Activated CD4-positive, CD25-positive, alpha-beta regulatory T cell treated with anti-CD3 and anti-CD28 coated beads, Interleukin-2, amount 50 U/mL, for 72 hours (primary cell): Measurements from ENCODE around the gene RASGEF1C.
A peak's percentile ranks its signal among the peaks of the same experiment; 100 is the strongest.

ENCODE experiments used
- DNase-seq: peaks from one replicate; pipeline ENCODE4 v3.0.0; 2021

Gene RASGEF1C

DNA sequence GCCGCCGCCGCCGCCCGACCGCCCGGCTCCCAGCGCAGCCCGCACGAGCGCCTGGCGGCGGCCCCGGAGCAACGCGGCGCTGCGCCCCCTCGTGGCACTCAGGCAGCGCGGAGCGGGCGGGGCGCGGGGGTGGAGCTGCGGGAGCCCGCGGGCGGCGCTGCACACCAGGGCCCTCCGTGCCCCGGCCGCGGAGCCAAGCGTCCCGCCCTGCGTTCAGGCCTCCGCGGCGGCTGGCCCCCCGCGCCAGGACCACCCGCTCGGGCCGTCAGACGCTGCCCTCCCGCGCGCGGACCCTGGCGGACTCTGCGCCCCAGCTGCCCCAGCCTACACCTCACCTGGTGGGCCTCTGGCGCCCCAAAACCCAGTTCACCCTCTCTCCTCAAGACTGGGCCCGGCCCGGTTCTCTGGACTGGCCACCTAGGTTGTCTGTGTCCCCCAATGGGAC is at the start of gene RASGEF1C:
Gene RASGEF1C, minus strand, starts transcription at position 75 of the 445 bp plus-strand sequence. CDS start 71,159 bp downstream, outside the sequence.
- DNase-seq, result peak; percentile 66

DNA sequence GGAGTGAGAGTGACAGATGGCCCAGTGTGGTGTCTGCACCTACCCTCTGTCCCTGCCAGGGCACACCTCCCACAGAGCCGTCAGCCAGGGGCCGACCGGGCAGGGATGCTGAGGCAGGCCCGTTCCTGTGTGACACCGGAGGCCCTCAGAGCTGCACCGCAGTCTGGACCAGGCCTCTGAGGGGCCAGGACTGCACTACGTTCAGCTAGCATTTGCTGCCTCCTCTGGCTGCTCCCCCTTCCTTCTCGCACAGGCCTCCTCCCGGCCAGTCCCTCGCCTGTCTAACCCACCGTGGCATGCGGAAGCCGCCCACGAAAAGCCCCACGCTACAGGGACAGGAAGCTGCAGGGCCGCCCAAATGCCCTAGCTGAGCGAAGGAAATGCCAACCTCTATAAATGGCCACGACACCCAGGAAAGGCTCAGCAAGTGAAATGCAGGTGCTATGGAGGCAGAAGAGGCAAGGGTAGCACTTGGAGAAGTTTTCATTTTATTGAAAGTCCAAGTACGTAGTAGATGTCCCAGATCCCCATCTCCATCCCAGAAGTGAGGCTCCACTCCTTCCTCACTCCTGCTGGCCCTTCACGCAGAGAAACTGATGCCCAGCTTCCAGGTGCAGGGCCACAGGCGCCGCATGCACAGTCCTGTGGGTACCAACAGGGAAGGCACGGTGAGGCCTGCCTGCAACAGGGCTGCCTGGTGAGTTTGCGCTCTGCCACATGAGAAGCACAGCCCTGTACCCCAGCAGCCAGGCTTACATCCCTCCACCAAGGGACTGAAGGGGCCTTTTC is 44.2 kb upstream of the RASGEF1C start:
- DNase-seq, result no peak

DNA sequence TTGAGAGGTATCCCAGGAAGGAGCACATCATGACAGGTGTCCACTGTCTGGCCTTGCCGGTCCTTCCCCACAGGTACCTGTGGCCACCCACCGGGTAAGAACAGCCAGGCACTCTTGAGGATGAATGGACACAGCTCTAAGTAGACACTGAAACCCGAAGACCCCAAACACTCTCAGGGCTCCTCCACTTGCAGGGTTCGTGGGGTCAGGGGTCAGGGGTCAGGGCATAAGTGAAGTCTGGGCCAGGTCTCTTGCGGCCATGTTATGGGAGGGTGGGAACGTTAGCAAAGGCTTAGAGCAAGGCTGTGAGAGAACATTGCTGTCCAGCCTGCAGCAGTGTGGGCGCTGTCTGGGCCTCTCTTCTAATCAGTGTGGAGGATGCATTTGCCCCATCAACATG is 42.9 kb upstream of the RASGEF1C start:
- DNase-seq, result no peak

- no peak for DNase-seq
These were observed 42.1 kb upstream of the RASGEF1C start for GRCh38 chr5:180251141-180251540.

GRCh38 chr5:180250329-180250728 is 41.3 kb upstream of the RASGEF1C start:
- no peak for DNase-seq

DNA sequence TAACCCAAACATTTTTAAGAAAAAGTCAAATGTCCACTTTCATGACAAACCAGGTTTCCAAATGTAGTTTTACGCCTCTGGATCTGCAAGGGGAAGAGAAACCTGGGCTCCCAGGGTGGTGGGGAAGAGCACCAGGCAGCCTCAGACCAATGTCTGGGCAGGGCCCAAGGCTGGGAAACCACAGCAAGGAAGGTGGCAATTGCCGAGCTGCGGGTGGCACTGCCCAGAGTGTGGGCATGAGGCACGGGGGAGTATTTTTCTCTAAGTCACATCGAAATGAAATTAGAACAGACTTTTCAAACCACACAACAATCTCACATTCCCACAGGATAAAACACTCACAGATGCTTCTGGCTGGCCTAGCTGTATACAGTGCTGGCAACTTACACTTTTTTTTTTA is 32.6 kb upstream of the RASGEF1C start:
- DNase-seq, result no peak

DNA sequence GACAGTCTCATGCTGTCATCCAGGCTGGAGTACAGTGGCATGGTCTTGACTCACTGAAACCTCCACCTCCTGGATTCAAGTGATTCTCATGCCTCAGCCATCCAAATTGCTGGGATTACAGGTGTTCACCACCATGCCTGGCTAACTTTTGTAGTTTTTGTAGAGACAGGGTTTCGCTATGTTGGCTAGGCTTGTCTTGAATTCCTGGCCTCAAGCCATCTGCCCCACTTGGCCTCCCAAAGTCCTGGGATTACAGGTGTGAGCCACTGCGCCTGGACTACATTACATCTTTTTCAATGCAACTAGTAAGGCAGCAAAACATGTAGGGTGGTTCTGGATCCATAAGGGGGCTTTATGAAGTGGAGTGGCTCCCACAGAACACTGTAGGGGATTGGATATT is 29.6 kb upstream of the RASGEF1C start:
- DNase-seq, result no peak

DNA sequence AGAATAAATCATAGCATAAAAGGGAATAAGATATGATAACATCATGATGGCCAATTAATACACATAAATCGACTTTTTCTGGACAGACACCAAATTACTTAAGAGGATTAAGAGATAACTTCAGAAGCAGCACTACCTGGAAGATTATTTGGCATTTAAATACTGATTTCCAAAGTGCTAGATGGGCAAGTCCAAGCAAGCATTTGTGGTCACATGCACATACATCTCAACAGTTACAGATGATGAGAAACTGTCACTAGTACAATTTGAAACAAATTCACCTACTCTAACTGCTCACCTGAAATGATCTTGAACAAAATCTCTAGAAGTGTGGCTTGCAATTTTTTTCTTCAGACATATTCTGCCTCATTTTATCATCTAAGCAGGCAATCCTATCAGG is 26.8 kb upstream of the RASGEF1C start:
- no peak for DNase-seq

DNA sequence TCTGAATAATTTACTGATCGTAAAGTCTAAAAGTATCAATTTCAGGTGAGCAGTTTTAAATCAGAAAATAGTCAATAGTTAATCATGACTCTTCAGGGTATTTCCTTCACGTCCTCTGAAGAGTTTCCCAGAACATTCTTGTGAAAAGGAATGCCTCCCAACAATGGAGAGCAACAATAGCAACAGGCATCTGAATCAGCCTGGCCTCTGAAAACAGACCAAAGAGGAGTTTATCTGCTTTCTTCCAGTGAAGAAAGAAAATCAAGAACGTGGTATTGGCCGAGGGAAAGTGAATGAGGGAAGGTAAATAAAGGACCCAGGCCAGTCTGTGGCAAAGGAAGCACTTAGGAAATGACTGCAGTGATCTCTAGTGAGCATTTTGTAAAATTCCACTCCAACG is 26.1 kb upstream of the RASGEF1C start:
- DNase-seq, result no peak

DNA sequence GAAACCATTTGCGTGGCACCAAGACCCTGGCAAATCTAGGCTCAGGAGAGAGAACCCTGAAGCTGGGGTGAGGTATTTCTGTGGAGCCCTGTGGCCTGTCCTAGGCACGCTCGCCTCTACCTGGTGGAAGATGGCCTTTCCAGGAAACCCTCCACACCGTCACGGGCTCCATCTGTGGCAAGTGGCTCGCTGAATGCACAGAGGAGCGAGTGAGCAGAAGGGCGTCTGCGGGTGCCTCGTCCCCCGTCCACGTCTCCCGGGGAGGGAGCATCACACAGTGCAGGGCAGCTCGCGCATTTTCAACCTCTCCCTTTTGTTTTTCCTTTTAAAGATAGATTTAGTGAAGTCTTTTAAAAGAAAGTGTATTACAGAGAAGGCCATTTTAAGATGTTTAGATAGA is 25.3 kb upstream of the RASGEF1C start:
- DNase-seq, result no peak

DNA sequence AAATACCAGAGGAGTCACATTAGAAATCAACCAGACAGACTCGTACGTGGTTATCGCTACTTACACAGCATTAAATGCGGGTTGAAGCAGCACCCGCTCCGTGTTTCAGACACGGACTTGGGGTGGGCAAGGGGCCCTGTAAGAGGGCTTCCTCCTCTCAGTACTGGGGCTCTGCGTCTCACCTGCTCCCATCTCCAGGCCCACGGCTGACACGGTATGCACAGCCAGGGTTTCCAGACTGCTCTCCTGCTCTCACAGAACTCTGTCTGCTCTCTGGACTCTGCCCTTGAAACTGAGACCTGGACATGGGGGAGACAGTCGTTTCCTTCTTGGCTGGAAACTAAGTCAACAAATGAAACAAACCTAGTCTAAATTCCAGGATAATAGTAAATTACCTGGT is 24.7 kb upstream of the RASGEF1C start:
- DNase-seq, result no peak

DNA sequence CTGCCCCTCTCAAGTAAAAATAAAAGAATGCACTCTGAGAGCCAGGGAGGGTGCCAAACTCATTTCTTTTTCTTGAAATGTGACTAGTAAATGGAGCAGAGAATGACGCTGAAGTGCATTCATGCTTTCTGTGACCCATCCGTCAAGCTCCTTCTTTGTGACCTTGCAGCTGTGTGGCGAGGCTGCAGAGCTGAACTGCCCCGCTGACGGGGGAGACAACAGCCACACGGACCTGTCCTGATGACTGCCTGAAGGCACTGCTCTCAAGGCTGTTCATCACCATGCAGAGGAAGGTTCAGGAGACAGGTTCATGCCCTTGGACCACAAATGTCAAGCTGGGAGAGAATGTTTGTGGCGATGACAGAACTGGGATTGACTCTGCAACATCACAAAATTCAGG is 21.0 kb upstream of the RASGEF1C start:
- no peak for DNase-seq

- no peak for DNase-seq
These were observed 13.0 kb upstream of the RASGEF1C start for GRCh38 chr5:180222056-180222455.

GRCh38 chr5:180217797-180218196 is 8.8 kb upstream of the RASGEF1C start:
- DNase-seq, result no peak

DNA sequence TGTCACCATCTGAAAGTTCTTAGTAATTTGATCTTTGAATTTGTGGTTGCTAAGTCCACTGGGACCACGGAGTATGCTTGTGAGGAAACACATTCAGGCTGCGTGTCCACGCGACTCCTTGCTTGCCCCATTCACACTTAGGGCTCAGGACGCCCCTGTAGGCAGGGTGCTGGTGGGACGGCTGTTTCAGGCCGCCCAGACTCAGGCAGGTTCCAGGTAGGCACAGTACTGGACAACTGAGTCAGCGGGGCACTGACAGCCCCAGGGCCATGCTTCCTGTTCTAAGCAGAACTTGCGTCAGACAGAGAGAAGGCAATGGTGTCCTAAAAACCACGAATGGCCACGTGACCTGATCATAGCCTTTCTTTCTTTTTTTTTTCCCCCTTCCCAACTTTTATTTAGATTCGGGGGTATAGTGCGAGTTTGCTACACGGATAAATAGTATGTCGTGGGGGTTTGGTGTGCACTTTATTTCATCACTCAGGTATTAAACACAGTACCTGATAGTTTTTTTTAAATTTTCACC is 7.7 kb upstream of the RASGEF1C start:
- no peak for DNase-seq

DNA sequence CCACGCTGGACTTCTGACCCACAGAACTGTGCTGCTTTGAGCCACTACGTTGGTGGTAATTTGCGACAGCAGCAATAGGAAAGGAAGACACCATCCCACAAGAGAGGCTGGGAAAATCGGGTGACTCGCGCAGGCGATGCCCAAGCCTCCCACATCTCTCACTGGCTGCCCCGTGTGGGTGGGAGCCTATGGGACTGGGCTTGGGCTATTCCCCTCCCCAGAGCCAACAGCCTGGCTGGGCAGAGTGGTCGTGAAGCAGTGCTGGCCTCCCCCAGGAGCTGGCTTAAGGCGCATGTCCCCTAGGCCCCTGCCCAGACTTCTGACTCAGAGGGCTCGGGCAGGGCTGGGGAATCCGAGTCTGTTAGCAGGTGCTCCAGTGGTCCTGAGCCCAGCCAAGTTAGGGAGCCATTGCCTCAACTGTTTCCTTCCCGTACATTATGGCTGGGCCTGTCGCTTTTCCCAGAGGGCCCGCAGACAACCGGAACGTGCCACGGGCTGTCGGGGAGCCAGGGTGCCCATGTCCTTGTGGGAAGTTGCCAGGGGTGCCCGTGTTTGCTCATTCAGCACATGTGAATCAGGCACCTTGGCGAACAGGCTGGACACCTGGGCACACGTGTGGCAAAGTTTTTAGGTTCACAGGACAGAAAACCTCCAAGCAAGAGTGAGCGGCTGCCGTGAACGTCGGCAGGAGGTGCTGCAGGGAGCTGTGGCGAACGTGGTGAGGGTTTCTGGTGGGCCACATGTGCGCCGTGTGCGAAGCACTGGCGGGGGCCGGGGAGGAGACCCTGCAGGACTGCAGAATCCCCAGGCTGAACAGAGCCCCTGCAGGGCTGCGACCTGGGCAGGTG is 7.0 kb upstream of the RASGEF1C start:
- no peak for DNase-seq

- no peak for DNase-seq
These were observed 6.1 kb upstream of the RASGEF1C start for GRCh38 chr5:180214870-180215770.

DNA sequence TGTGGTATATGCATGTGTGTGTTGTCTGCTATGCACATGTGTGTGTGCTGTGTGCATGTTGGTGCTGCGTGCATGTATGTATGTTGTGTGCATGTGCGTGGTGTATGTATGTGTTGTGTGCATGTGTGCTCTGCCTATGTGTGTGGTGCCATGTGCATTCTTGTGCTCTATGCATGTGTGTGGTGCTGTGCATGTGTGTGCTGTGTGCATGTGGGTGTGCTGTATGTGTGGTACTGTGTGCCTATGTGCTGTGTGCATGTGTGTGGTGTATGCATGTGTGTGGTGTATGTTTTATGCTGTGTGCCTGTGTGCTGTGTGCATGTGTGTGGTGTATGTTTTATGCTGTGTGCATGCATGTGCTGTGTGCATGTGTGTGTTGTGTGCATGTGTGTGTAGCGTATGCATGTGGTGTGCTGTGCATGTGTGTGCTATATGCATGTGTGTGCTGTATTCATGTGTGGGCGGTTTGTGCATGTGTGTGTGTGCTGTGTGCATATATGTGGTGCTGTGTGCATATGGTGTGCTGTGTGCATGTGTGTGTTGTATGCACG is 4.7 kb upstream of the RASGEF1C start:
- DNase-seq, result no peak

DNA sequence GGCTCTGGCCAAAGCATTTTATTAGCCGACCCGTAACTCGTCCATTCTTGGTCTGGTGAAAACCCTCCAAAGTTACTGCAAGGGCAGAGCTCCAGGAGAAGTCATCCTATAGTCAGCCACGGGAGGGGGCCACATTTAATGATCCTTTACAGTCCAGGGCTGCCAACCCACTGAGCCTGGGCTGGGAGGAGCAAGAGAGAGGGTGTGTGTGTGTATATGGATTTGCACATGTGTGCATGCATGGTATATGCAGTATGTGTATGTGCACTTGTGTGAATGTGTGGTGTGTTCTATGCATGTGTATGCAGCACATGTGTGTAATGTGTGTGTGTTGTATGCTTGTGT is 4.2 kb upstream of the RASGEF1C start:
- DNase-seq, result no peak

DNA sequence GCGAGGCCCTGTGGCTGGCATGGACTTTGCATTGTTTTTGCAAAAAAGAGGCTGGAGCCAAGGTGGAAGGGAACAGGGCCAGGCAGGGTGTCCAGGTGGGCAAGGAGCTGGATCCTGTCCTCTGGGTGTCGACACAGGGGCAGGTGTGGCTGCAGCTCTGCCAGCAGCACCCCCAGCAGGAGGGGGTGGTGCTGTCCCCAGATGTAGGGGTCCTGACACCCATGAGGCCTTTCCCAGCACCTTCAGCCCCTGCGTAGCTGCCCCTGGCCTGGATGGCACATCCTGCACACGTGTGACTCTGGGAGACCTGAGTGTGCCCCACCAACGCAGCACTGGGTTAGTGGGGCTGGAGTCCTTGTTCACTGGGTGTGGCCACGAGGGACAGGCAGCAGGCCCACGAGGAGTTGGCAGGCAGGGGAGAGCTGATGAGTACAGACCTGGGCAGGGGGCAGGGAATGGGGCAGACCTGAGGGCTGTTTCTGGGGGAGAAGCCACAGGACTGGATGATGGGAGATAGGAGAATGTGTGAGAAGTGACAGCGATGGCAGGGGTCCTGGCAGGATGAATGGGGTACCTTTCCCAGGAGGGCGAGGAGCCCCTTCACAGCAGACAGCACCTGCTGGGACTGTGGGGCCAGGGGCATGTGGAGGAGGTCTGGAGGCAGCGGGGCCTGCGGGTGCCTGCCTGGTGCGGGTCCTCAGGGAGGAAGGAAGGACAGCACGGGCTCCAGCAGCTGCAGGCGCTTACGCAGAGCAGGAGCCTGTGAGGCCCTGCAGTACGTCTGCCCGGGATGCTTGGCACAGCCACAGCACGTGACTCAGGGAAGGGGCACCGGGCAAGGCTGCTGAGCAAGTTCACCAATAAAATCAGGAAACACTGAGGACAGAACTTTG is 3.6 kb upstream of the RASGEF1C start:
- no peak for DNase-seq

DNA sequence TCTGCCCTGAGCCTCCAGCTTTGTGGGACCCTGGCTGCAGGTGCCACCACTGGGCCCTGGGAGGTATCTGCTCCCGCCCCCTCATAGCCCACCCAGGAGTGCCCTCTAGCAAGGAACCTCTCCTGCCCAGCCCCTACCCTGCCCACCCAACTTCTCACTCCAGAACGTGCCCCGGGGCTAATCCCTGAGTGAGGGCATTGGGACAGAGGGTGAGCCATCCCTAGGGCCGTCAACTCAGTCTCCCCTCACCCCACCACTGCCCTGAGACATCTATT is 2.7 kb upstream of the RASGEF1C start:
- DNase-seq, result no peak
